SU-DHL-6 (cell line): ENCODE data around the gene PGLYRP4.

ENCODE experiments used
- H2AFZ ChIP-seq: fragments of 200-600 bp; sonication (generic); 2 replicates; pipeline ENCODE4 v1.6.1; 2014; ENCODE audit warnings: low read depth, mild to moderate bottlenecking, moderate library complexity, mixed read lengths, antibody characterized with exemption, low read length; ENCODE audit not compliant: severe bottlenecking
- H3F3A ChIP-seq: fragments of 200-600 bp; shearing (Covaris generic); 2 replicates; pipeline ENCODE4 v1.6.0; 2016; ENCODE audit warnings: antibody characterized with exemption, mild to moderate bottlenecking; ENCODE audit not compliant: insufficient read depth
- H3K27ac ChIP-seq: fragments of 200-600 bp; sonication (generic); 2 replicates; pipeline ENCODE4 v1.5.1; 2016; ENCODE audit warnings: low read depth, mild to moderate bottlenecking, low read length, moderate library complexity, mixed read lengths
- H3K27me3 ChIP-seq: fragments of 200-600 bp; sonication (generic), shearing (Covaris generic); 2 replicates; pipeline ENCODE4 v1.6.0; 2014; ENCODE audit warnings: mild to moderate bottlenecking, low read length
- H3K36me3 ChIP-seq: fragments of 200-600 bp; sonication (generic); 2 replicates; pipeline ENCODE4 v1.6.1; 2014; ENCODE audit warnings: mild to moderate bottlenecking, low read length, mixed read lengths
- H3K4me2 ChIP-seq: fragments of 300-600, 200-600 bp; shearing (Covaris generic), sonication (generic); 2 replicates; pipeline ENCODE4 v1.6.0; 2014; ENCODE audit warnings: low read length, low read depth, mild to moderate bottlenecking; ENCODE audit not compliant: poor library complexity, severe bottlenecking
- H3K4me3 ChIP-seq: fragments of 200-600 bp; sonication (generic); 2 replicates; pipeline ENCODE4 v1.5.1; 2014; ENCODE audit warnings: antibody characterized with exemption, low read length, mild to moderate bottlenecking, mixed read lengths; ENCODE audit not compliant: insufficient read depth, poor library complexity, severe bottlenecking
- H3K79me2 ChIP-seq: fragments of 200-600 bp; sonication (generic); 2 replicates; pipeline ENCODE4 v1.6.1; 2014; ENCODE audit warnings: mild to moderate bottlenecking, low read length, moderate library complexity; ENCODE audit not compliant: insufficient read depth
- H3K9ac ChIP-seq: fragments of 200-600 bp; sonication (generic); 2 replicates; pipeline ENCODE4 v1.7.0; 2014; ENCODE audit warnings: mild to moderate bottlenecking, low read length
- H3K9me2 ChIP-seq: fragments of 200-600 bp; sonication (generic); replicated peaks from 2 replicates; pipeline ENCODE4 v1.6.1; 2014; ENCODE audit warnings: low read length; ENCODE audit not compliant: insufficient read depth
- H3K9me3 ChIP-seq: fragments of 200-600 bp; sonication (generic); 2 replicates; pipeline ENCODE4 v1.6.1; 2014; ENCODE audit warnings: low read length, mixed read lengths; ENCODE audit not compliant: insufficient read depth
- H4K20me1 ChIP-seq: fragments of 200-600 bp; sonication (generic); 2 replicates; pipeline ENCODE4 v1.6.1; 2014; ENCODE audit warnings: low read depth, mild to moderate bottlenecking, antibody characterized with exemption, low read length, moderate library complexity, mixed read lengths
- CTCF ChIP-seq: fragments of 200-600 bp; sonication (generic); IDR thresholded peaks from one replicate; pipeline ENCODE4 v1.5.1; 2017; ENCODE audit warnings: antibody characterized with exemption, mild to moderate bottlenecking, low read length, moderate library complexity; ENCODE audit not compliant: insufficient read depth, poor library complexity, severe bottlenecking
- EZH2phosphoT487 ChIP-seq: fragments of 200-600 bp; sonication (generic), shearing (Covaris generic); conservative IDR thresholded peaks from 2 replicates; pipeline ENCODE4 v1.6.1; 2018; ENCODE audit warnings: mild to moderate bottlenecking, antibody characterized with exemption, low read length, moderate library complexity, mixed read lengths

Gene PGLYRP4

GRCh38 chr1:153396461-153396860 lies 47.8 kb upstream of the PGLYRP4 start:
- H4K20me1 ChIP-seq = no peaks in the 10 kb centered on the region
- no peaks in the 10 kb centered on the region for H3K9me2 ChIP-seq
- no peaks in the 10 kb centered on the region for H3F3A ChIP-seq
- H3K4me2 ChIP-seq = no peak overlapping the region
- H3K27ac ChIP-seq = no peak overlapping the region
- TF ChIP-seq EZH2phosphoT487 = no peak
- no peak overlapping the region for H2AFZ ChIP-seq
- no peak overlapping the region for H3K4me3 ChIP-seq
- no peak overlapping the region for H3K9ac ChIP-seq
- no peaks in the 10 kb centered on the region for H3K9me3 ChIP-seq
- no peaks in the 10 kb centered on the region for H3K79me2 ChIP-seq
- H3K27me3 ChIP-seq = no peaks in the 10 kb centered on the region
- no peaks in the 10 kb centered on the region for H3K36me3 ChIP-seq

DNA sequence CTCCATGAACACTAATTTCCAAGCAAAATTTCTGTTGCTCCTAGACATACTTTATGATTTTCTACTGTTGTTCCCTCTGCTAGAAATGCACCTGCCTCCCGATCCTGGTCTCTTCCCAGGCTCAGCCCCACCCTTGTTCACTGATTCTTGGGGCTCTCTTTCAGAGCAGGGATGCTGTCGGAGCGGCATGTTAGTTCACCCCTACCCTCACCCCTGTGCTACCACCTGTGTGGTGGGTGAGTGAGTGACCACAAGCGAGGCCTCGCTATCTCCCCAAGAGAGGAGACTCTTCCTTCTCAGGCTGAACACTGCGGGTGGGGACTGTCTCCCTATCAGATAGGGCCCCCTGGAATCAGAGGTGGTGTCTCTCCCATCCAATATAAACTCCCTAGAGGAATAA lies 47.1 kb upstream of the PGLYRP4 start:
- no peak overlapping the region for H3K4me3 ChIP-seq
- H3K36me3 ChIP-seq = no peaks in the 10 kb centered on the region
- H3K9me2 ChIP-seq = no peaks in the 10 kb centered on the region
- no peaks in the 10 kb centered on the region for H3K79me2 ChIP-seq
- no peaks in the 10 kb centered on the region for H3K27me3 ChIP-seq
- no peaks in the 10 kb centered on the region for H4K20me1 ChIP-seq
- no peak overlapping the region for H3K27ac ChIP-seq
- H3F3A ChIP-seq = no peaks in the 10 kb centered on the region
- no peak overlapping the region for H2AFZ ChIP-seq
- H3K4me2 ChIP-seq = no peak overlapping the region
- H3K9me3 ChIP-seq = no peaks in the 10 kb centered on the region
- no peak overlapping the region for H3K9ac ChIP-seq
- no peak for TF ChIP-seq CTCF
- TF ChIP-seq EZH2phosphoT487 = no peak

- H3K9ac ChIP-seq = no peak overlapping the region
- H3K27ac ChIP-seq = no peak overlapping the region
- H3K4me3 ChIP-seq = no peak overlapping the region
- TF ChIP-seq EZH2phosphoT487 (no peak), CTCF (no peak)
- H3K27me3 ChIP-seq = no peaks in the 10 kb centered on the region
- no peaks in the 10 kb centered on the region for H3K9me3 ChIP-seq
- no peaks in the 10 kb centered on the region for H3K79me2 ChIP-seq
- H3K36me3 ChIP-seq = no peaks in the 10 kb centered on the region
- no peak overlapping the region for H2AFZ ChIP-seq
- H3K9me2 ChIP-seq = no peaks in the 10 kb centered on the region
- H3K4me2 ChIP-seq = no peak overlapping the region
- H4K20me1 ChIP-seq = no peaks in the 10 kb centered on the region
- H3F3A ChIP-seq = no peaks in the 10 kb centered on the region
These were observed 46.6 kb upstream of the PGLYRP4 start for GRCh38 chr1:153395136-153395685.

DNA sequence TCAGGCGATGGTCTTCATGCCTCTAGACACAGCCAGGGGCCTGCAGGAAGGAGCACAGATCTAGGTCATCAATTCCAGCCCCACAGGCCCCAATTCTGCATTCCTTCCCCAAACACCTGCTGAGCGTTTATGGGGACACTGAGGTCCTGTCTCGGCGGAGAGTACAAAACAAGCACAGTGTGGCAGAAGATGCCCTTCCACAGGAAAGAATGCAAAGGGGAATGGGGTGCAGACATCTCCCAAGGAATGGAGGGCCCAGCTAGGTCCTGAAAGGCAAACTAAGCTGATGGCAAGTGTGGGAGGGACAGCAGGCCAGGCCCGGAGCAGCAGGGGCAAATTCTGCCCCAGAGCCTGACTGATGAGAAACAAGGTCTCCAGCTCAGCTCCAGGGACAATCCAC lies 45.8 kb upstream of the PGLYRP4 start:
- H3F3A ChIP-seq = no peaks in the 10 kb centered on the region
- H3K9me2 ChIP-seq = no peaks in the 10 kb centered on the region
- H3K27ac ChIP-seq = no peak overlapping the region
- H3K9ac ChIP-seq = no peak overlapping the region
- H4K20me1 ChIP-seq = no peaks in the 10 kb centered on the region
- H3K27me3 ChIP-seq = no peaks in the 10 kb centered on the region
- no peak overlapping the region for H3K4me3 ChIP-seq
- no peaks in the 10 kb centered on the region for H3K36me3 ChIP-seq
- H3K4me2 ChIP-seq = no peak overlapping the region
- no peak for TF ChIP-seq EZH2phosphoT487
- no peak for TF ChIP-seq CTCF
- H3K79me2 ChIP-seq = no peaks in the 10 kb centered on the region
- no peaks in the 10 kb centered on the region for H3K9me3 ChIP-seq
- no peak overlapping the region for H2AFZ ChIP-seq
